ENCODE measurements around the gene ATG9A.

ATG9A gene

GRCh38 chr2:219198974-219199373 lies 30.5 kb downstream of the ATG9A start:
- no peaks in the 10 kb centered on the region for H4K20me1 ChIP-seq (ENCODE audit: insufficient read depth, low read length)
- H3K4me2 ChIP-seq (ENCODE audit: low read depth, low read length) = no peak overlapping the region
- H2AFZ ChIP-seq (ENCODE audit: low read length) = no peak overlapping the region
- H3K27ac ChIP-seq (ENCODE audit: low read length) = no peak overlapping the region
- H3F3A ChIP-seq (ENCODE audit: insufficient read depth, low read length) = no peaks in the 10 kb centered on the region
- H3K79me2 ChIP-seq (ENCODE audit: low read length) = no peaks in the 10 kb centered on the region
- H3K9me2 ChIP-seq (replicated peaks; ENCODE audit: insufficient read depth, low read length) = no peaks in the 10 kb centered on the region
- DNase-seq = no peak
- H3K9ac ChIP-seq (ENCODE audit: low read length) = no peak overlapping the region
- H3K9me3 ChIP-seq (replicated peaks; ENCODE audit: insufficient read depth, low read length) = no peaks in the 10 kb centered on the region
- H3K4me1 ChIP-seq (ENCODE audit: low read length) = no peaks in the 10 kb centered on the region
- TF ChIP-seq EZH2 (optimal IDR thresholded peaks at IDR 0.05; ENCODE audit: low read depth, low read length) (no peak), EZH2phosphoT487 (IDR thresholded peaks at IDR 0.05; ENCODE audit: low read length) (no peak), CTCF (IDR thresholded peaks at IDR 0.05; ENCODE audit: low read length) (no peak)
- H3K36me3 ChIP-seq (replicated peaks; ENCODE audit: insufficient read depth, low read length) = no peaks in the 10 kb centered on the region
- H3K27me3 ChIP-seq (replicated peaks; ENCODE audit: insufficient read depth, low read length) = no peaks in the 10 kb centered on the region
- no peak overlapping the region for H3K4me3 ChIP-seq (ENCODE audit: low read length)

GRCh38 chr2:219197388-219197787 lies 32.0 kb downstream of the ATG9A start:
- Histone ChIP-seq H4K20me1 (ENCODE audit: insufficient read depth, low read length) (no peaks in the 10 kb centered on the region), H3K27ac (ENCODE audit: low read length) (no peak overlapping the region), H3K9me3 (replicated peaks; ENCODE audit: insufficient read depth, low read length) (no peaks in the 10 kb centered on the region), H3K4me1 (ENCODE audit: low read length) (no peaks in the 10 kb centered on the region), H3F3A (ENCODE audit: insufficient read depth, low read length) (no peaks in the 10 kb centered on the region), H2AFZ (ENCODE audit: low read length) (no peak overlapping the region), H3K9ac (ENCODE audit: low read length) (no peak overlapping the region), H3K9me2 (replicated peaks; ENCODE audit: insufficient read depth, low read length) (no peaks in the 10 kb centered on the region), H3K79me2 (ENCODE audit: low read length) (no peaks in the 10 kb centered on the region), H3K27me3 (replicated peaks; ENCODE audit: insufficient read depth, low read length) (no peaks in the 10 kb centered on the region), H3K4me3 (ENCODE audit: low read length) (no peak overlapping the region), H3K36me3 (replicated peaks; ENCODE audit: insufficient read depth, low read length) (no peaks in the 10 kb centered on the region), H3K4me2 (ENCODE audit: low read depth, low read length) (no peak overlapping the region)
- TF ChIP-seq EZH2phosphoT487 (IDR thresholded peaks at IDR 0.05; ENCODE audit: low read length) = no peak
- TF ChIP-seq CTCF (IDR thresholded peaks at IDR 0.05; ENCODE audit: low read length) = no peak
- TF ChIP-seq EZH2 (optimal IDR thresholded peaks at IDR 0.05; ENCODE audit: low read depth, low read length) = no peak
- DNase-seq = no peak

- no peak for DNase-seq
- Histone ChIP-seq H3K4me1 (ENCODE audit: low read length) (no peaks in the 10 kb centered on the region), H3K9me2 (replicated peaks; ENCODE audit: insufficient read depth, low read length) (no peaks in the 10 kb centered on the region), H3F3A (ENCODE audit: insufficient read depth, low read length) (no peaks in the 10 kb centered on the region), H3K9ac (ENCODE audit: low read length) (no peak overlapping the region), H3K9me3 (replicated peaks; ENCODE audit: insufficient read depth, low read length) (no peaks in the 10 kb centered on the region), H3K79me2 (ENCODE audit: low read length) (no peaks in the 10 kb centered on the region), H3K4me2 (ENCODE audit: low read depth, low read length) (no peak overlapping the region), H3K4me3 (ENCODE audit: low read length) (no peak overlapping the region), H3K36me3 (replicated peaks; ENCODE audit: insufficient read depth, low read length) (0 out of 2 replicates have a peak, but pooled peaks cover 4% of the 10 kb centered on the region), H3K27ac (ENCODE audit: low read length) (no peak overlapping the region), H4K20me1 (ENCODE audit: insufficient read depth, low read length) (no peaks in the 10 kb centered on the region), H2AFZ (ENCODE audit: low read length) (no peak overlapping the region), H3K27me3 (replicated peaks; ENCODE audit: insufficient read depth, low read length) (no peaks in the 10 kb centered on the region)
- TF ChIP-seq EZH2 (optimal IDR thresholded peaks at IDR 0.05; ENCODE audit: low read depth, low read length) (no peak), CTCF (IDR thresholded peaks at IDR 0.05; ENCODE audit: low read length) (no peak), EZH2phosphoT487 (IDR thresholded peaks at IDR 0.05; ENCODE audit: low read length) (no peak)
Measured at GRCh38 chr2:219186754-219187456, 42.5 kb downstream of the ATG9A start.

Data from MM.1S (cell line).